NCI-H1436 treated with DMSO at 0.1 percent for 48 hours (cell line): ENCODE results near the gene SLC12A8.
"Not testable (repeated sequence)": the region's sequence is repeated elsewhere in the genome, so short reads cannot be mapped to it uniquely, and the experiment has no call there.

ENCODE experiments used
- DNase-seq: peaks from one replicate; lab custom pipeline; 2025; lab: John Stamatoyannopoulos, UW

SLC12A8 gene

GRCh38 chr3:125112981-125113380 is 99.6 kb downstream of the SLC12A8 start:
- DNase-seq, result no peak

- no peak for DNase-seq
Measured at GRCh38 chr3:125110876-125111480, 101.6 kb downstream of the SLC12A8 start.

- DNase-seq, result no peak
Measured at GRCh38 chr3:125110016-125110875, 102.3 kb downstream of the SLC12A8 start.

- DNase-seq, result no peak
Measured at GRCh38 chr3:125109536-125109925, 103.0 kb downstream of the SLC12A8 start.

GRCh38 chr3:125108833-125109535 is 103.6 kb downstream of the SLC12A8 start:
- DNase-seq, result no peak

GRCh38 chr3:125107861-125108567 is 104.5 kb downstream of the SLC12A8 start:
- no peak for DNase-seq

- no peak for DNase-seq
Measured at GRCh38 chr3:125107363-125107762, 105.2 kb downstream of the SLC12A8 start.

- no peak for DNase-seq
Measured at GRCh38 chr3:125105116-125105515, 107.4 kb downstream of the SLC12A8 start.

- no peak for DNase-seq
Measured at GRCh38 chr3:125104639-125105038, 107.9 kb downstream of the SLC12A8 start.

GRCh38 chr3:125103406-125103805 is 109.1 kb downstream of the SLC12A8 start:
- DNase-seq, result no peak

- DNase-seq, result no peak
Measured at GRCh38 chr3:125102470-125102869, 110.1 kb downstream of the SLC12A8 start.

GRCh38 chr3:125098611-125099291 is 113.8 kb downstream of the SLC12A8 start:
- DNase-seq, result no peak

GRCh38 chr3:125090649-125091048 is 121.9 kb downstream of the SLC12A8 start:
- DNase-seq, result no peak

GRCh38 chr3:125087768-125088391 is 124.7 kb downstream of the SLC12A8 start:
- DNase-seq, result no peak

- DNase-seq, result no peak
Measured at GRCh38 chr3:125085166-125085565, 127.4 kb downstream of the SLC12A8 start.

- no peak for DNase-seq
Measured at GRCh38 chr3:125083776-125084175, 128.8 kb downstream of the SLC12A8 start.

- DNase-seq, result not testable (repeated sequence)
Measured at GRCh38 chr3:125082339-125082738, 130.2 kb downstream of the SLC12A8 start.

GRCh38 chr3:125080077-125080476 is 132.5 kb downstream of the SLC12A8 start:
- DNase-seq, result no peak

GRCh38 chr3:125079675-125080045 is 132.9 kb downstream of the SLC12A8 start:
- DNase-seq, result no peak

- no peak for DNase-seq
Measured at GRCh38 chr3:125078951-125079674, 133.4 kb downstream of the SLC12A8 start.

- DNase-seq, result no peak
Measured at GRCh38 chr3:125077864-125078263, 134.7 kb downstream of the SLC12A8 start.
